ENCODE data around the gene CFTR. TPM values are rescaled to one million over a fixed set of nuclear protein-coding genes. Genes with fewer than 3 reads are reported as not detected.

CFTR gene
- total and polyA plus RNA-seq, 9 of the 15 experiments (the other 6 are each of a cell fraction or from before 2014, with no cell fraction given): 0.20 TPM; not detected in 8

- in situ Hi-C loops (cut with MboI) (no loop called here), intact Hi-C loops (cut with micrococcal nuclease) (no loop called here)
- FAIRE-seq (no peak), DNase-seq (ENCODE audit: extremely low read depth in 1 of 4, low spot score in 3 of 4) (no peak), ATAC-seq (no peak)
- Histone ChIP-seq H2AFZ (ENCODE audit: low read depth, low read length) (no peak overlapping the region), H4K20me1 (replicated peaks; ENCODE audit: control insufficient read depth, insufficient read depth, low read length) (no peaks in the 10 kb centered on the region), H3K36me3 (ENCODE audit: control insufficient read depth, insufficient read depth, low read length) (no peaks in the 10 kb centered on the region), H3K4me2 (ENCODE audit: insufficient read depth, low read length) (no peak overlapping the region), H3K27me3 (ENCODE audit: control insufficient read depth in 2 of 2, insufficient read depth in 2 of 2, low read length in 2 of 2) (no peaks in the 10 kb centered on the region), H3K9me3 (replicated peaks; ENCODE audit: control insufficient read depth, insufficient read depth, low read depth, low read length) (no peaks in the 10 kb centered on the region), H3K9ac (ENCODE audit: insufficient read depth in 1 of 2, low read depth in 2 of 2, low read length in 2 of 2) (no peak overlapping the region), H3K9me1 (ENCODE audit: control insufficient read depth, insufficient read depth, low read length) (no peaks in the 10 kb centered on the region), H3K27ac (ENCODE audit: extremely low read depth, low read depth, low read length) (no peak overlapping the region), H3K4me3 (no peak overlapping the region), H3K4me1 (replicated peaks in 1 of 2; ENCODE audit: control insufficient read depth in 2 of 2, insufficient read depth in 2 of 2, low read length in 2 of 2) (no peaks in the 10 kb centered on the region), H3K79me2 (ENCODE audit: control insufficient read depth, insufficient read depth, low read length) (no peaks in the 10 kb centered on the region)
- TF ChIP-seq HEY1 (CRISPR knock-in tag; IDR thresholded peaks at IDR 0.05; ENCODE audit: borderline replicate concordance) (no peak), SIN3A (IDR thresholded peaks at IDR 0.05; ENCODE audit: borderline replicate concordance in 2 of 2, control insufficient read depth in 1 of 2, low read depth in 2 of 2, low read length in 2 of 2) (no peak), BRD4 (IDR thresholded peaks at IDR 0.05) (no peak), ARID3A (IDR thresholded peaks at IDR 0.05; ENCODE audit: borderline replicate concordance, low read depth, low read length) (no peak), E2F4 (CRISPR knock-in tag; IDR thresholded peaks at IDR 0.05; ENCODE audit: low read depth) (no peak), MITF (IDR thresholded peaks at IDR 0.05) (no peak), RUNX1 (IDR thresholded peaks at IDR 0.05; ENCODE audit: low read depth) (no peak)
- BruUV-seq (replicated peaks): no TSS peak
- POLR2A ChIA-PET: no interaction called here
- WGBS (ENCODE audit: insufficient coverage, low coverage, missing lambda C conversion rate): 0% methylated on average over 2 of the region's 2 CpGs
- CTCF ChIA-PET (ENCODE audit: low intra/inter-chr PET ratio): no interaction called here
These were observed 58.2 kb downstream of the CFTR start for GRCh38 chr7:117538053-117538452.
